ENCODE results near the gene QKI. TPM values are rescaled to one million over a fixed set of nuclear protein-coding genes. Genes with fewer than 3 reads are reported as not detected.
"Not testable (repeated sequence)": the region's sequence is repeated elsewhere in the genome, so short reads cannot be mapped to it uniquely, and the experiment has no call there.

Gene QKI
- total RNA-seq, 2 donors from 2014 or later, result 12.9 to 31.8 TPM

GRCh38 chr6:163428373-163428772, 13.9 kb downstream of the QKI start:
- peak; percentile 98 for ATAC-seq
- intact Hi-C loops (cut with DNase I, micrococcal nuclease), result loop anchor here in 1 of 2 donors (5.0 to 10.0 kb wide), 2 partner anchors 529 to 676 kb away; no protein-coding TSS in a partner anchor
- DNase-seq, result no peak

- ATAC-seq (no peak), DNase-seq (no peak)
- intact Hi-C loops (cut with DNase I, micrococcal nuclease), result loop anchor here in 1 of 2 donors (5.0 to 10.0 kb wide), 3 partner anchors 115 to 675 kb away; no protein-coding TSS in a partner anchor
These were observed 15.4 kb downstream of the QKI start for GRCh38 chr6:163429858-163430448.

GRCh38 chr6:163432300-163432699, 17.8 kb downstream of the QKI start:
- DNase-seq (no peak), ATAC-seq (no peak)
- intact Hi-C loops (cut with DNase I, micrococcal nuclease), result loop anchor here in 1 of 2 donors (10.0 kb wide), 1 partner anchor 113 kb away; no protein-coding TSS in a partner anchor

- DNase-seq, ATAC-seq: not testable (repeated sequence)
- intact Hi-C loops (cut with DNase I, micrococcal nuclease), result loop anchor here in 1 of 2 donors (10.0 kb wide), 1 partner anchor 111 kb away; no protein-coding TSS in a partner anchor
These were observed 19.0 kb downstream of the QKI start for GRCh38 chr6:163433486-163433885.

GRCh38 chr6:163435023-163435422, 20.5 kb downstream of the QKI start:
- no peak for DNase-seq
- intact Hi-C loops (cut with DNase I, micrococcal nuclease), result loop anchor here in 1 of 2 donors (10.0 kb wide), 1 partner anchor 110 kb away; no protein-coding TSS in a partner anchor
- no peak for ATAC-seq

- intact Hi-C loops (cut with DNase I, micrococcal nuclease), result loop anchor here in 1 of 2 donors (10.0 kb wide), 1 partner anchor 108 kb away; no protein-coding TSS in a partner anchor
- DNase-seq (no peak), ATAC-seq (no peak)
These were observed 22.3 kb downstream of the QKI start for GRCh38 chr6:163436843-163437242.

- DNase-seq, result no peak
- ATAC-seq, result no peak
- intact Hi-C loops (cut with DNase I, micrococcal nuclease), result loop anchor here in 1 of 2 donors (10.0 kb wide), 1 partner anchor 107 kb away; no protein-coding TSS in a partner anchor
These were observed 22.9 kb downstream of the QKI start for GRCh38 chr6:163437466-163437865.

GRCh38 chr6:163438298-163438939, 23.9 kb downstream of the QKI start:
- intact Hi-C loops (cut with DNase I, micrococcal nuclease), result loop anchor here in 1 of 2 donors (10.0 kb wide), 1 partner anchor 106 kb away; no protein-coding TSS in a partner anchor
- DNase-seq, result no peak
- no peak for ATAC-seq

GRCh38 chr6:163438940-163439335, 24.4 kb downstream of the QKI start:
- ATAC-seq, result no peak

GRCh38 chr6:163439390-163439789, 24.9 kb downstream of the QKI start:
- intact Hi-C loops (cut with DNase I, micrococcal nuclease), result loop anchor here in 1 of 2 donors (10.0 kb wide), 1 partner anchor 105 kb away; no protein-coding TSS in a partner anchor
- not testable (repeated sequence) for DNase-seq, ATAC-seq

More at GRCh38 chr6:163438940-163439335, 24.4 kb downstream of the QKI start:
- peak in 1 of 2 donors; percentile 59 for DNase-seq
- intact Hi-C loops (cut with DNase I, micrococcal nuclease), result loop anchor here in 1 of 2 donors (10.0 kb wide), 1 partner anchor 106 kb away; no protein-coding TSS in a partner anchor

GRCh38 chr6:163439997-163440396, 25.5 kb downstream of the QKI start:
- ATAC-seq (no peak), DNase-seq (no peak)
- intact Hi-C loops (cut with DNase I, micrococcal nuclease), result loop anchor here in 1 of 2 donors (10.0 kb wide), 1 partner anchor 105 kb away; no protein-coding TSS in a partner anchor

- DNase-seq (no peak), ATAC-seq (no peak)
- intact Hi-C loops (cut with DNase I, micrococcal nuclease), result no loop called here
These were observed 27.8 kb downstream of the QKI start for GRCh38 chr6:163442336-163442735.

- DNase-seq (no peak), ATAC-seq (no peak)
- intact Hi-C loops (cut with DNase I, micrococcal nuclease), result no loop called here
These were observed 29.6 kb downstream of the QKI start for GRCh38 chr6:163444077-163444476.

GRCh38 chr6:163446549-163446948, 32.0 kb downstream of the QKI start:
- ATAC-seq, result no peak

GRCh38 chr6:163449076-163449475, 34.6 kb downstream of the QKI start:
- no peak for DNase-seq
- ATAC-seq, result no peak
- intact Hi-C loops (cut with DNase I, micrococcal nuclease), result no loop called here

More at GRCh38 chr6:163446549-163446948, 32.0 kb downstream of the QKI start:
- DNase-seq, result no peak
- intact Hi-C loops (cut with DNase I, micrococcal nuclease), result no loop called here

- intact Hi-C loops (cut with DNase I, micrococcal nuclease), result no loop called here
- ATAC-seq, result no peak
- no peak for DNase-seq
These were observed 39.9 kb downstream of the QKI start for GRCh38 chr6:163454425-163454824.

GRCh38 chr6:163455552-163455951, 41.0 kb downstream of the QKI start:
- ATAC-seq (no peak), DNase-seq (no peak)
- intact Hi-C loops (cut with DNase I, micrococcal nuclease), result no loop called here

- intact Hi-C loops (cut with DNase I, micrococcal nuclease), result no loop called here
- no peak for ATAC-seq
- DNase-seq, result no peak
These were observed 43.4 kb downstream of the QKI start for GRCh38 chr6:163457637-163458561.

GRCh38 chr6:163459007-163459406, 44.5 kb downstream of the QKI start:
- DNase-seq (no peak), ATAC-seq (no peak)
- intact Hi-C loops (cut with DNase I, micrococcal nuclease), result no loop called here
